NCI-H524 treated with DMSO at 0.1 percent for 48 hours (cell line): ENCODE results near the gene ARHGAP1.
"Not testable (repeated sequence)": the region's sequence is repeated elsewhere in the genome, so short reads cannot be mapped to it uniquely, and the experiment has no call there.

Source experiments
- DNase-seq: peaks from one replicate; lab custom pipeline; 2025; lab: John Stamatoyannopoulos, UW

ARHGAP1 gene

GRCh38 chr11:46723359-46723680, 22.9 kb upstream of the ARHGAP1 start:
- DNase-seq = no peak

- no peak for DNase-seq
These were observed 22.3 kb upstream of the ARHGAP1 start for GRCh38 chr11:46722566-46723358.

- DNase-seq = no peak
These were observed 20.9 kb upstream of the ARHGAP1 start for GRCh38 chr11:46721286-46721685.

- no peak for DNase-seq
These were observed 19.3 kb upstream of the ARHGAP1 start for GRCh38 chr11:46719543-46720218.

DNA sequence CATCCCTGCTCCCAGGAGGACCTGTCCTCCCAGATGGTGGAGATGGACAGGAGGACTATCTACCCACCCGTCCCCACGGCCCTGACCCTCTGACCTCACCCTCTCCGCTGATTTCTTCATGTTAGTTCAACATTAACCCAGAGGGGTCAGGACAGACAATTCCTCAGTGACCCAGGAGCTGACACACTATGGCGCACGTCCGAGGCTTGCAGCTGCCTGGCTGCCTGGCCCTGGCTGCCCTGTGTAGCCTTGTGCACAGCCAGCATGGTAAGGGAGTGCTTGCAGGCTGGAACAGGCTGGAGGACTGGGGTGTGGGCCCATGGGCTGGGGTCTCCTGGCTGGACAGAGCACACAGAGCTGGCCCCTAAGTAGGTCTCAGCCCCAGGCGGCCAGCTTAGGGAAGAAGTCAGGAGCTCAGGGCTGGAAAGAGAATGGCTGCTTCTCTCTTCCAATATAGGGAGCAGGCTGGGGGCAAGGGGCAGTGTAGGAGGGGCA, 18.7 kb upstream of the ARHGAP1 start, which contains the start of gene F2:
F2 (plus strand) TSS at position 166 of the 495 bp plus-strand sequence; CDS start at position 189, 23 bp downstream.
- no peak for DNase-seq

DNA sequence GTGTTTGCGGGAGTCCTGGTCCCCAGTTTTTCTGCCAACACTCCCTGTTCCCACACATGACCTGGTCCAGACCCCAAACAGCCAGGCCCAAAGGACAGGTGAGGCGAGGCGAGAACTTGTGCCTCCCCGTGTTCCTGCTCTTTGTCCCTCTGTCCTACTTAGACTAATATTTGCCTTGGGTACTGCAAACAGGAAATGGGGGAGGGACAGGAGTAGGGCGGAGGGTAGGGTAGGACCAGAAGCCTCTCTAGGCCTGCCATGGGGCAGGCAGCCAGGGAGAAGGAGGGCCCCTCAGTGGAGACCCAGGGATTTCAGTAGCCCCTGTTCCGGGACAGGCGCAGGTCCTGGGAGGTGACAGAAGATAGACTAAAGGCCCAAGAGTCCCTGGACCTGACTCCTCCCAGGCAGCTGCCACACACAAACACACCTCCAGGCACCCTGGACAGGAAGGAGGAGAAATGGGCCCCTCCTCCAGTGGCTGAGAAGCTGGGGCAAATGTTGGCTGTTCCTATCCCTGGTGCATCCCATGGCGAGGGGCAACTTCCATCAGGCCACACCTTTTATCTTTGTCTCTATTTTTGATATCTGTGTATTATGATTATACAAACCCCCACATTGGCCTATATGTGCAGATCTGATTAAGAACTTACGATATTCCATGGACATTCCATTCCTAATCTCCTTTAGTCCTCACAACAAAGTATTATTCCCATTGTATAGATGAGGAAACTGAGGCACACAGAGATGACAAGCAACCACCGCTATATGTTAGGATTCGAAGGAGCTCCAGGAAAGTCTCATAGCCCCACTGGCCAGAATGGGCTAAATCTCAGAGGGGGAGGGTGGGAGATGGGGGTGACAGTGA, 18.0 kb upstream of the ARHGAP1 start:
- DNase-seq = no peak

DNA sequence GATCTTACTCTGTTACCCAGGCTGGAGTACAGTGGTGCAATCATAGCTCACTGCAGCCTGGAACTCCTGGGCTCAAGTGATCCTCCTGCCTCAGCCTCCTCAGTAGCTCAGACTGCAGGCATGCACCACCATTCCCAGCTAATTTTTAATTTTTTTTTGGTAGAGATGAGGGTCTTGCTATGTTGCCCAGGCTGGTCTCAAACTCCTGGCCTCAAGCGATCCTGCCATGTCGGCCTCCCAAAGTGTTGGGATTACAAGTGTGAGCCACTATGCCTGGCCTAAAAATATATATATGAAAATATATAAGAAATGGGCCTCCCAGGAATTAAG, 17.4 kb upstream of the ARHGAP1 start:
- DNase-seq = not testable (repeated sequence)

DNA sequence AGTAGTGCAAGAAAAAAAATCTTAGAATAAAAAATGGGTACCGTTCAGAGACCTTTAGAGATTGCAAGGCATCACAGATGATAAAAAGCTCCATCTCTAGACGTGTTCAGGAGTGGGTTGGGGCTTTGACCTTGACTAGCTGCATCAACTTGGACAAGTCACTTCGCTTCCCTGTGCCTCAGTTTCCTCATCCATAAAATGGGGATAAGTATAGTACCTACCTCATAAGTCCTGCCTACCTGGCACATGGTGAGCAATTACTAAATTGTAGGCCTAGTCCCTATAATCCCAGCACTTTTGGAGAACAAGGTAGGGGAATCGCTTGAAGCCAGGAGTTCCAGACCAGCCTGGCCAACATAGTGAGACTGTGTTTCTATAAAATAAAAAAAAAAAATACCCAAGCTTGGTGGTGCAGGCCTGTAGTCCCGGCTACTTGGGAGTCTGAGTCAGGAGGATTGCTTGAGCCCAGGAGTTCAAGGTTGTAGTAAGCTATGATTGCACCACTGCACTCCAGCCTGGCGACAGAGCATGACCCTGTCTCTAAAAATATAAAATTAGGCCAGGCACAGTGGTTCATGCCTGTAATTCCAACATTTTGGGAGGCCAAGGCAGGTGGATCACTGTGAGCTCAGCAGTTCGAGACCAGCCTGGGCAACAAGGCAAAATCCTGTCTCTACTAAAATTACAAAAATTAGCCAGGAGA, 12.6 kb upstream of the ARHGAP1 start:
- DNase-seq = no peak

- DNase-seq = no peak
These were observed 10.9 kb upstream of the ARHGAP1 start for GRCh38 chr11:46711303-46711702.

DNA sequence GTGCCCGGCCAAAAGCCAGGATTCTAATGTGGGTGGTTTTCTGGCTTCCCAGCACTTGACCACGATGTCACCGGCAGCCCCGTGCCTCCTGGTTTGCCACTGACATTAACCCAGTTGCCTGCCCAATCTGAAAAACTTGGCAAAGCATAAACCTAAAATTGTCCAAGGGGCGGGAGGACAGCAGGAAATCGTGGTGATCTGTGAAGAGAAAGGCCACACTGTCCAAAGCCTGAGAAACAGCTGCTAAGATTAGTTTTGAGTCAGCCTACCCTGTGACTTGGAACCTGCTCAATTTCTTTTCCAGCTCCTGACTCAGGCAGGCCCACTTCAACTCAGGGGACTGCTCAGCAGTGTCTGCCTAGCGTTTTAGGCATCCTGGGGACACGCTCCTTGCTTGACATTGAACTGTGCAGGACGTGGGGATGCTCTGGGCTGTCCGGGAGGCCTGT, 10.4 kb upstream of the ARHGAP1 start:
- DNase-seq = no peak

DNA sequence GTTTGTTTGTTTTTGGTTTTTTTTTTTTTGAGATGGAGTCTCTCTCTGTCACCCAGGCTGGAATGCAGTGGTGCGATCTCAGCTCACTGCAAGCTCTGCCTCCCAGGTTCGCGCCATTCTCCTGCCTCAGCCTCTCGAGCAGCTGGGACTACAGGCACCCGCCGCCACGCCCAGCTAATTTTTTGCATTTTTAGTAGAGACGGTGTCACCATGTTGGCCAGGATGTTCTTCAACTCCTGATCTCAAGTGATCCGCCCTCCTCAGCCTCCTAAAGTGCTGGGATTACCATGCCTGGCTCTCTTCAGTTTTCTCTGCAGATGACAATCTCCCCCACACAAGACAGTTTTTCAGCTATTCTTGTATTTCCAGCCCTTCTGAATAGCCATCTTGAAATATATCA, 8.9 kb upstream of the ARHGAP1 start:
- DNase-seq = not testable (repeated sequence)

DNA sequence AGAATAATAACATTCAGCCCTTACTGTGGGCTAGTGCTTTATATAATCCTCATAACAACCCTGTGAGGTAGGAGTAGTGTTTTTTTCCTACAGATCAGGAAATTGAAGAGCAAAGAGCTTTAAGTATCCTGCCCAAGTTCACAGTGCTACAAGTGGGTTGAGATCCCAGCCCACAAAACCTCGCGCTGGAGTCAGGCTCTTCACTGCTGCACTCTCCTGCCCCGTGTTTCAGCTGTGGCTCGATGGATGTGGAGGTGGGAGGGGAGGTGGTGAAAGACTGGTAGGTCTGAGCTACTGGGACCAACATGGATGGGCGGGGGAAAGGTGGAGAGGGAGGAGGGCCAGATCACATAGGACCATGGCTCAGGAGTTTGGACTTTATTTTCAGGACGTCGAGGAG, 6.5 kb upstream of the ARHGAP1 start:
- DNase-seq = no peak

- no peak for DNase-seq
These were observed 4.8 kb upstream of the ARHGAP1 start for GRCh38 chr11:46705070-46705688.

DNA sequence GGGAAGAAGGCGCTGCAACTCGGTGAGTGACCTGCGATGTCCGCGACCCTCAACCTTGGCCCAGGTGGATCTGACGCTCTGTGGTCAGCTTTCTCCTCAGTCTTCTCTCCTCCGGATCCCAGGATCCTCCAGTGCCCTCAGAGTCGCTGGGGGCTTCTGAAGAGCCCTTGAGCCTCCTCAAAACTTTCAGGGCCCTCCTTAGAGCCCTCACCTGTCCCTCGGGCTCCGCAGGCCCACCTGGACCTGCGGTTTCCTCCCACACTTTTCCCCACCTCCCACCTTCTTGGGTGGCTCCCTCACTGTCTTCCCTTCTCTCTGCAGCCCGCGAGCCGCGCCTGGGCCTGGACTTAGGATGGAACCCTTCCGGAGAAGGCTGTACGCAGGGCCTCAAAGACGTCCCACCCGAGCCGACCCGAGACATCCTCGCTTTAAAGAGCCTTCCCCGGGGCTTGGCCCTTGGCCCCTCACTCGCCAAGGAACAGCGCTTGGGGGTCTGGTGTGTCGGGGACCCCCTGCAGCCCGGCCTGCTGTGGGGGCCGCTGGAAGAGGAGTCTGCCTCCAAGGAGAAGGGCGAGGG, 747 bp upstream of the ARHGAP1 start:
- DNase-seq = no peak

GRCh38 chr11:46698597-46698996, 1.8 kb downstream of the ARHGAP1 start:
- DNase-seq = no peak

GRCh38 chr11:46697723-46698122, 2.7 kb downstream of the ARHGAP1 start:
- DNase-seq = no peak

DNA sequence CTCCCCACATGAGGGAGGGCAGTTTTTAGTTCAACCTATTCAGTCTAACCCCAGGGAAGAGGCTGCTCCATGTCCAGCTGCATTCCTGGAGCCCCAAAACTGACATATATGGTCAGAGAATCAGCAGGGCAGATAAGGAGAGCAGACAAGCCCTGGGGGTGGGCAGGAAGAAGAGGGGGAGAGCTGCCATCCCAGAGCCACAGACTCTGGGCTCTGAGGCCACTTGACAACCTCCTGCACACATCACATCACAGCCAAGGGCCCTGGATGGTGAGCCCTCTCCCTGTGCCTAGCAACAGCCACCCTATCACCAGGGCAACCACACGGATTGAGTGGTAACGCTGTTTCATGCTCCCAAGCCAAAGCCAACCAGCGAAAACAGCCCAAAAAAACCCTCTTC, 3.1 kb downstream of the ARHGAP1 start:
- no peak for DNase-seq

DNA sequence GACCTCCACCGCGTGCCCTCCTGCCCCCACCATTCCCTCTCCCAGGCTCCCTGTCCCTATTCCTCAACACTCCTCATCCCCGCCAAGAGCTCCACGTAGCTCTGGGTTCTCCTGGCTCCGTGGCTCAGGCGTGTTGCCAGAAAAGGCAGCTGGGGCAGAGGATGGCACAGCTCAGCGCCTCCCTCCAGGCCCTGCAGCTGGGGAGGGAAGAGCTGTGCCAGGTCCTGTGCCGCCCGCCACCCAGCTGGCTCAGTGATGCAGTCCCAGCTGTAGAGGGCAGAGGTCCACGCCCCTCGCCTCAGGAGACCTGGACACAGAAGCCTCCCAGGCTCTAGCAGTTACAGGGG, 4.2 kb downstream of the ARHGAP1 start:
- no peak for DNase-seq

GRCh38 chr11:46695345-46696211, 4.8 kb downstream of the ARHGAP1 start:
- no peak for DNase-seq

- no peak for DNase-seq
These were observed 5.8 kb downstream of the ARHGAP1 start for GRCh38 chr11:46694607-46695006.
